ENCODE data around the gene MACROH2A2.

The MACROH2A2 gene

GRCh38 chr10:70145166-70145665 is 92.6 kb downstream of the MACROH2A2 start:
- no peak for DNase-seq (ENCODE audit: low read depth)
- H3K4me3 ChIP-seq (ENCODE audit: low read depth, low read length): peak overlapping the region; percentile 67
- TF ChIP-seq, protein P1, sequence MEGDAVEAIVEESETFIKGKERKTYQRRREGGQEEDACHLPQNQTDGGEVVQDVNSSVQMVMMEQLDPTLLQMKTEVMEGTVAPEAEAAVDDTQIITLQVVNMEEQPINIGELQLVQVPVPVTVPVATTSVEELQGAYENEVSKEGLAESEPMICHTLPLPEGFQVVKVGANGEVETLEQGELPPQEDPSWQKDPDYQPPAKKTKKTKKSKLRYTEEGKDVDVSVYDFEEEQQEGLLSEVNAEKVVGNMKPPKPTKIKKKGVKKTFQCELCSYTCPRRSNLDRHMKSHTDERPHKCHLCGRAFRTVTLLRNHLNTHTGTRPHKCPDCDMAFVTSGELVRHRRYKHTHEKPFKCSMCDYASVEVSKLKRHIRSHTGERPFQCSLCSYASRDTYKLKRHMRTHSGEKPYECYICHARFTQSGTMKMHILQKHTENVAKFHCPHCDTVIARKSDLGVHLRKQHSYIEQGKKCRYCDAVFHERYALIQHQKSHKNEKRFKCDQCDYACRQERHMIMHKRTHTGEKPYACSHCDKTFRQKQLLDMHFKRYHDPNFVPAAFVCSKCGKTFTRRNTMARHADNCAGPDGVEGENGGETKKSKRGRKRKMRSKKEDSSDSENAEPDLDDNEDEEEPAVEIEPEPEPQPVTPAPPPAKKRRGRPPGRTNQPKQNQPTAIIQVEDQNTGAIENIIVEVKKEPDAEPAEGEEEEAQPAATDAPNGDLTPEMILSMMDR (IDR thresholded peaks at IDR 0.05; ENCODE audit: low read depth, low read length): no peak
- TF ChIP-seq POLR2A (IDR thresholded peaks at IDR 0.05; ENCODE audit: extremely low read depth, insufficient read length) (no peak), MYC (IDR thresholded peaks at IDR 0.05; ENCODE audit: low read depth, low read length) (no peak), MAX (IDR thresholded peaks at IDR 0.05; ENCODE audit: low read depth, low read length) (no peak)

GRCh38 chr10:70145666-70146488 is 93.2 kb downstream of the MACROH2A2 start:
- peak; percentile 49 for TF ChIP-seq POLR2A (IDR thresholded peaks at IDR 0.05; ENCODE audit: extremely low read depth, insufficient read length)
- TF ChIP-seq MAX (IDR thresholded peaks at IDR 0.05; ENCODE audit: low read depth, low read length): peak; percentile 88
- peak; percentile 95 for TF ChIP-seq MYC (IDR thresholded peaks at IDR 0.05; ENCODE audit: low read depth, low read length)
- TF ChIP-seq, protein P1 (IDR thresholded peaks at IDR 0.05; ENCODE audit: low read depth, low read length): peak; percentile 34
- peak; percentile 86 for DNase-seq (ENCODE audit: low read depth)
- H3K4me3 ChIP-seq (ENCODE audit: low read depth, low read length): peak overlapping the region; percentile 67

DNA sequence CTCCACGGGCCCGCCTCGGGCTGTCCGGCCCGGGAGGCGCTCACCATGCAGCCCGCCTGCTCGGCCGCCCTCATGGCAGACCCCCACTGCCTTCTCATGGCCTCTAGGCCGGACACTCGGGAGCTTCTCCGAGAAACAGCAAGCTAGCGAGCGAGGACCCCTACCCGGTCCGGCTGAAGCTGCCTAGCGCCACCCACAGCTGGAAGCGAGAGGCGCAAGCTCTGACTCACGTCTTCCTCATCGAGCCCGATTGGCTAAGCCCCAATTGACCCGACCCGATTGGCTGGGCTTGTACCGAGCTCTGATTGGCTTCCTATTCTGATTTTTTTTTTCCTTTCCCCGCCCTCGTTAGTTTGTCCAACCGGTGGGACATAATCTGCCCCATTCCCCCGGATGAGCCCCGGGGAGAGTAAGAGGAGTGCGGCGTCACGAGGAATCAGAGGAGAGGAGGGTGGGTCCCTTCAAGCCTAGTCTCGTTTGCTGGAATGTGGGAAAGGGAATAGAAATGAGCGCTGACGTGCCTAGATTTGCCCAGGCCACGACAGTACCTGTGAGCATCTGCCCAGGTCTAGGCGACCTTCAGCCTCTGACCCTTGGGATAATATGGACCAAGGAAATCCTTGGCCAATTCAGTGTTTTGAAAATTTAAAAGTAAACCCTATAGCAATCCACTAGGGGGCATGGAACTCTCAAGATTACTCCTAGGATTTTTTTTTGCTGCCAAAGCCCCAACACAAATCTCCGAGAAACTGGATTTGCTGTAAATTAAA is 94.0 kb downstream of the MACROH2A2 start, which contains the start of gene TYSND1:
Gene TYSND1 (minus strand): TSS at position 212 of the 770 bp plus-strand sequence. CDS start 114 bp downstream, at position 98.
- DNase-seq (ENCODE audit: low read depth): peak; percentile 100
- TF ChIP-seq MYC (IDR thresholded peaks at IDR 0.05; ENCODE audit: low read depth, low read length) (peak; percentile 81), MAX (IDR thresholded peaks at IDR 0.05; ENCODE audit: low read depth, low read length) (peak; percentile 69), POLR2A (IDR thresholded peaks at IDR 0.05; ENCODE audit: extremely low read depth, insufficient read length) (peak; percentile 93)
- TF ChIP-seq, protein P1 (IDR thresholded peaks at IDR 0.05; ENCODE audit: low read depth, low read length): peak; percentile 90
- H3K4me3 ChIP-seq (ENCODE audit: low read depth, low read length): peak within 1 kb of the TSS; percentile 67

- TF ChIP-seq MYC (IDR thresholded peaks at IDR 0.05; ENCODE audit: low read depth, low read length): no peak
- TF ChIP-seq, protein P1 (IDR thresholded peaks at IDR 0.05; ENCODE audit: low read depth, low read length): no peak
- no peak for TF ChIP-seq MAX (IDR thresholded peaks at IDR 0.05; ENCODE audit: low read depth, low read length)
- H3K4me3 ChIP-seq (ENCODE audit: low read depth, low read length): peak overlapping the region; percentile 9
- no peak for DNase-seq (ENCODE audit: low read depth)
Observed at GRCh38 chr10:70147259-70147625, 94.6 kb downstream of the MACROH2A2 start.

GRCh38 chr10:70148516-70148915 is 95.9 kb downstream of the MACROH2A2 start:
- no peak overlapping the region for H3K4me3 ChIP-seq (ENCODE audit: low read depth, low read length)
- TF ChIP-seq POLR2A (IDR thresholded peaks at IDR 0.05; ENCODE audit: extremely low read depth, insufficient read length): no peak
- no peak for TF ChIP-seq MYC (IDR thresholded peaks at IDR 0.05; ENCODE audit: low read depth, low read length)
- TF ChIP-seq, protein P1 (IDR thresholded peaks at IDR 0.05; ENCODE audit: low read depth, low read length): no peak
- no peak for TF ChIP-seq MAX (IDR thresholded peaks at IDR 0.05; ENCODE audit: low read depth, low read length)
- DNase-seq (ENCODE audit: low read depth): no peak
